H9 (cell line): ENCODE results near the gene STX17. TPM values are rescaled to one million over a fixed set of nuclear protein-coding genes. Genes with fewer than 3 reads are reported as not detected.

Experiments
- DNase-seq: peaks from one replicate; pipeline ENCODE4 v3.0.0-alpha.2; 2017
- H2AFZ ChIP-seq: one replicate; pipeline ENCODE4 v1.6.1; 2013; ENCODE audit warnings: mild to moderate bottlenecking, low read length, control low read depth, moderate library complexity
- H2AK5ac ChIP-seq: 2 replicates; pipeline ENCODE4 v1.6.1; 2013; ENCODE audit warnings: low read length, control low read depth, mixed read lengths; ENCODE audit not compliant: insufficient read length
- H2BK120ac ChIP-seq: one replicate; pipeline ENCODE4 v1.6.1; 2013; ENCODE audit warnings: low read depth, mild to moderate bottlenecking, low read length, control low read depth, inconsistent platforms; ENCODE audit not compliant: poor library complexity, severe bottlenecking
- H2BK12ac ChIP-seq: 2 replicates; pipeline ENCODE4 v1.6.1; 2013; ENCODE audit warnings: low read length, control low read depth, mixed read lengths, low read depth; ENCODE audit not compliant: insufficient read length
- H2BK15ac ChIP-seq: 2 replicates; pipeline ENCODE4 v1.6.1; 2013; ENCODE audit warnings: low read depth, low read length, control low read depth
- H2BK20ac ChIP-seq: one replicate; pipeline ENCODE4 v1.6.1; 2013; ENCODE audit warnings: low read depth, mild to moderate bottlenecking, low read length, control low read depth, inconsistent platforms; ENCODE audit not compliant: poor library complexity, severe bottlenecking
- H2BK5ac ChIP-seq: 2 replicates; pipeline ENCODE4 v1.6.1; 2013; ENCODE audit warnings: low read length, control low read depth, mixed read lengths; ENCODE audit not compliant: insufficient read length
- H3K14ac ChIP-seq: 2 replicates; pipeline ENCODE4 v1.6.1; 2013; ENCODE audit warnings: low read length, control low read depth; ENCODE audit not compliant: insufficient read depth
- H3K18ac ChIP-seq: 2 replicates; pipeline ENCODE4 v1.6.1; 2013; ENCODE audit warnings: low read depth, mild to moderate bottlenecking, mixed read lengths, low read length, control low read depth; ENCODE audit not compliant: insufficient read length
- H3K23ac ChIP-seq: 2 replicates; pipeline ENCODE4 v1.6.1; 2013; ENCODE audit warnings: low read length, control low read depth, mixed read lengths, low read depth; ENCODE audit not compliant: insufficient read length
- H3K23me2 ChIP-seq: 2 replicates; pipeline ENCODE4 v1.6.1; 2013; ENCODE audit warnings: low read depth, mild to moderate bottlenecking, mixed read lengths, low read length, control low read depth; ENCODE audit not compliant: insufficient read length, poor library complexity, severe bottlenecking
- H3K27ac ChIP-seq: 2 replicates; pipeline ENCODE4 v1.5.1; 2013; ENCODE audit warnings: low read length, control low read depth, mixed read lengths, low read depth; ENCODE audit not compliant: insufficient read length
- H3K27me3 ChIP-seq: 2 replicates; pipeline ENCODE4 v1.6.1; 2013; ENCODE audit warnings: low read length, control low read depth, inconsistent platforms; ENCODE audit not compliant: insufficient read depth
- H3K4ac ChIP-seq: 2 replicates; pipeline ENCODE4 v1.6.1; 2013; ENCODE audit warnings: low read depth, mild to moderate bottlenecking, control low read depth, inconsistent platforms, low read length, moderate library complexity
- H3K4me1 ChIP-seq: 2 replicates; pipeline ENCODE4 v1.6.1; 2013; ENCODE audit warnings: low read length, control low read depth, inconsistent platforms; ENCODE audit not compliant: insufficient read depth
- H3K4me2 ChIP-seq: 2 replicates; pipeline ENCODE4 v1.6.1; 2013; ENCODE audit warnings: low read length, control low read depth, mixed read lengths; ENCODE audit not compliant: insufficient read length, insufficient read depth
- H3K56ac ChIP-seq: 2 replicates; pipeline ENCODE4 v1.6.1; 2013; ENCODE audit warnings: low read depth, mild to moderate bottlenecking, mixed read lengths, low read length, control low read depth; ENCODE audit not compliant: insufficient read length
- H3K79me1 ChIP-seq: 2 replicates; pipeline ENCODE4 v1.6.1; 2013; ENCODE audit warnings: low read depth, mild to moderate bottlenecking, moderate library complexity, low read length, control low read depth, inconsistent platforms; ENCODE audit not compliant: insufficient read depth, poor library complexity, severe bottlenecking
- H3K79me2 ChIP-seq: 2 replicates; pipeline ENCODE4 v1.6.1; 2013; ENCODE audit warnings: low read length, control low read depth, inconsistent platforms; ENCODE audit not compliant: insufficient read depth
- H3K9ac ChIP-seq: 2 replicates; pipeline ENCODE4 v1.6.1; 2013; ENCODE audit warnings: low read length, control low read depth, mixed read lengths; ENCODE audit not compliant: insufficient read length; ENCODE audit errors: extremely low read depth
- H3K9me3 ChIP-seq: one replicate; pipeline ENCODE4 v1.6.1; 2013; ENCODE audit warnings: low read depth, low read length, inconsistent platforms; ENCODE audit not compliant: control insufficient read depth
- H3T11ph ChIP-seq: one replicate; pipeline ENCODE4 v1.6.1; 2013; ENCODE audit warnings: mild to moderate bottlenecking, low read length, control low read depth, inconsistent platforms
- H4K20me1 ChIP-seq: one replicate; pipeline ENCODE4 v1.6.1; 2013; ENCODE audit not compliant: control insufficient read depth, insufficient read length, insufficient read depth
- H4K5ac ChIP-seq: 2 replicates; pipeline ENCODE4 v1.6.1; 2013; ENCODE audit warnings: low read depth, mild to moderate bottlenecking, mixed read lengths, low read length, control low read depth; ENCODE audit not compliant: insufficient read length
- H4K8ac ChIP-seq: replicated peaks from 2 replicates; pipeline ENCODE4 v1.6.1; 2013; ENCODE audit warnings: low read length, control low read depth, mixed read lengths, low read depth; ENCODE audit not compliant: insufficient read length
- H4K91ac ChIP-seq: 2 replicates; pipeline ENCODE4 v1.6.1; 2013; ENCODE audit warnings: low read depth, mild to moderate bottlenecking, moderate library complexity, mixed read lengths, low read length, control low read depth; ENCODE audit not compliant: insufficient read length
- H3K27ac Mint-ChIP-seq, 3 experiments: 2 replicates in 2 of 3; 3 replicates in 1 of 3; pipeline ENCODE4 v1.8.0; 2020 to 2021; ENCODE audit warnings: mixed read lengths in 3 of 3, mild to moderate bottlenecking in 1 of 3, moderate library complexity in 1 of 3
- H3K27me3 Mint-ChIP-seq: 2 replicates; pipeline ENCODE4 v1.8.0; 2021; ENCODE audit warnings: low read depth, mild to moderate bottlenecking, moderate library complexity, mixed read lengths
- H3K36me3 Mint-ChIP-seq, 3 experiments: 2 replicates in 2 of 3; 3 replicates in 1 of 3; pipeline ENCODE4 v1.8.0; 2020 to 2021; ENCODE audit warnings: low read depth in 3 of 3, mixed read lengths in 3 of 3; ENCODE audit not compliant: insufficient read depth in 1 of 3
- H3K4me1 Mint-ChIP-seq, 2 experiments: 2 replicates each; pipeline ENCODE4 v1.8.0; 2020; ENCODE audit warnings: mixed read lengths in 2 of 2
- H3K4me3 Mint-ChIP-seq, 2 experiments: 2 replicates in 1 of 2; 3 replicates in 1 of 2; pipeline ENCODE4 v1.8.0; 2020 to 2021; ENCODE audit warnings: mild to moderate bottlenecking in 2 of 2, mixed read lengths in 2 of 2, moderate library complexity in 1 of 2
- H3K9me3 Mint-ChIP-seq, 2 experiments: 2 replicates in 1 of 2; 3 replicates in 1 of 2; pipeline ENCODE4 v1.8.0; 2020; ENCODE audit warnings: mild to moderate bottlenecking in 2 of 2, mixed read lengths in 2 of 2, moderate library complexity in 1 of 2
- WGBS: extraction: QIAGEN DNeasy Blood & Tissue Kit; methylation state at CpG from one replicate; pipeline ENCODE4 v1.1.7; 2013; ENCODE audit warnings: missing lambda C conversion rate, low lambda C conversion rate, mixed read lengths; ENCODE audit not compliant: insufficient read length; ENCODE audit errors: extremely low coverage; 5-methylcytosine and 5-hydroxymethylcytosine counted together
- total RNA-seq: library from RNA; stranded (reverse); gene quantifications from 2 replicates; pipeline ENCODE4 v1.2.1, GENCODE V29; 2021
- TF ChIP-seq, protein P1 (sequence below): fragments of 200-600 bp; sonication (generic); conservative IDR thresholded peaks from 3 replicates; pipeline ENCODE4 v1.8.0; 2021; ENCODE audit warnings: antibody characterized with exemption, mild to moderate bottlenecking

The STX17 gene
- total RNA-seq, 1 experiment from 2014 or later: 21.2 TPM

DNA sequence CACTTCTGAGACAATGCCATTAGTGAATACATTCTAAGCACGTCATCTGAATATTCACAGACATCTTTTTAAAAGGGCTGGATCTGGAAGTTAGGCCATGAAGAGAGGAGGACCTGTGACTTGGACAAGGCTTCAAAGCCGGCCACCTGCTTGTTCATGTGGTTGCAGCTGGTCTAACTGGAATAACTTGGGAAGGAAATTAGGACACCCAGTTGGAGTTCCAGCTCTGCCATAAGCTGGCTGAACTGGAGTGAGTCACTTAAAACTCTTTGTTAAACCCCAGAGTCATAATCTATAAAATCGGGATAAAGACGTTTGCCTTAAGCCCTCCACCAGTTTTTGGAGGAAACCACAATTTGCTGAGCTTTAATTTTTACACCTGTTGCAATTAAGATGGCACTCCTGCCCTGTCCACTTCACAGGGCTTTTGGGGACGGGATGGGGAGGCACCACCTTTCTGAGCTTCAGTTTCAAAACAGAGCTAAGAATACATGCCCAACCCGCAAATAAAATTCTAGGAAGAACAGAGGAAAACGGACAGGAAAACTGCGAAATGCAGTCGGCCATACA lies 536 bp upstream of the STX17 start:
- Histone ChIP-seq H3T11ph (no peak overlapping the region), H4K8ac (no peak overlapping the region), H4K91ac (no peak overlapping the region), H2BK20ac (no peak overlapping the region), H2AK5ac (no peak overlapping the region), H3K27me3 (no peaks in the 10 kb centered on the region), H3K4me2 (peak overlapping the region; percentile 89), H3K56ac (no peak overlapping the region), H4K20me1 (no peaks in the 10 kb centered on the region), H2BK15ac (no peak overlapping the region), H3K18ac (no peak overlapping the region), H3K79me2 (no peaks in the 10 kb centered on the region), H3K9ac (no peak overlapping the region), H3K23ac (no peak overlapping the region), H2BK120ac (no peak overlapping the region), H3K9me3 (no peaks in the 10 kb centered on the region), H3K79me1 (no peaks in the 10 kb centered on the region), H3K4me1 (peaks cover 5% of the 10 kb centered on the region; the same call in 1 of the 2 replicates), H3K4ac (no peak overlapping the region), H3K23me2 (peaks cover 7% of the 10 kb centered on the region), H3K14ac (no peak overlapping the region), H2AFZ (no peak overlapping the region), H2BK5ac (no peak overlapping the region), H4K5ac (no peak overlapping the region), H2BK12ac (no peak overlapping the region), H3K27ac (no peak overlapping the region)
- Mint-ChIP-seq H3K4me1 (peaks cover 30 to 38% of the 10 kb centered on the region in 2 experiments), H3K36me3 (no peaks in the 10 kb centered on the region; a peak in 1 of 7 replicates), H3K4me3 (peak overlapping the region; percentile 80 to 87), H3K27ac (peak overlapping the region in 1 of 3 experiments; percentile 45; a peak in 1 of 7 replicates), H3K27me3 (peaks cover 5% of the 10 kb centered on the region), H3K9me3 (no peaks in the 10 kb centered on the region)
- no CpG with 5 or more reads among the region's 9 CpGs for WGBS
- TF ChIP-seq, protein P1, sequence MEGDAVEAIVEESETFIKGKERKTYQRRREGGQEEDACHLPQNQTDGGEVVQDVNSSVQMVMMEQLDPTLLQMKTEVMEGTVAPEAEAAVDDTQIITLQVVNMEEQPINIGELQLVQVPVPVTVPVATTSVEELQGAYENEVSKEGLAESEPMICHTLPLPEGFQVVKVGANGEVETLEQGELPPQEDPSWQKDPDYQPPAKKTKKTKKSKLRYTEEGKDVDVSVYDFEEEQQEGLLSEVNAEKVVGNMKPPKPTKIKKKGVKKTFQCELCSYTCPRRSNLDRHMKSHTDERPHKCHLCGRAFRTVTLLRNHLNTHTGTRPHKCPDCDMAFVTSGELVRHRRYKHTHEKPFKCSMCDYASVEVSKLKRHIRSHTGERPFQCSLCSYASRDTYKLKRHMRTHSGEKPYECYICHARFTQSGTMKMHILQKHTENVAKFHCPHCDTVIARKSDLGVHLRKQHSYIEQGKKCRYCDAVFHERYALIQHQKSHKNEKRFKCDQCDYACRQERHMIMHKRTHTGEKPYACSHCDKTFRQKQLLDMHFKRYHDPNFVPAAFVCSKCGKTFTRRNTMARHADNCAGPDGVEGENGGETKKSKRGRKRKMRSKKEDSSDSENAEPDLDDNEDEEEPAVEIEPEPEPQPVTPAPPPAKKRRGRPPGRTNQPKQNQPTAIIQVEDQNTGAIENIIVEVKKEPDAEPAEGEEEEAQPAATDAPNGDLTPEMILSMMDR: no peak
- DNase-seq: no peak
